HCT116 (cell line): ENCODE data around the gene ARGLU1.

ENCODE experiments used
- ATF3 ChIP-seq: IDR thresholded peaks from 2 replicates; pipeline ENCODE4 v1.6.1; 2012
- CEBPB ChIP-seq: IDR thresholded peaks from 2 replicates; pipeline ENCODE4 v1.6.1; 2012; ENCODE audit warnings: low read depth
- CTCF ChIP-seq, 3 experiments: fragments of 200-600 bp in 1 of 3; sonication (generic) in 1 of 3; IDR thresholded peaks in 2 of 3; conservative IDR thresholded peaks in 1 of 3; 2 replicates each; pipeline ENCODE4 v1.5.1; 2012 to 2017; ENCODE audit warnings: low read depth in 2 of 3, low read length in 2 of 3, antibody characterized with exemption in 1 of 3, borderline replicate concordance in 1 of 3, control low read depth in 1 of 3, mild to moderate bottlenecking in 1 of 3, mixed read lengths in 1 of 3, mixed run types in 1 of 3, moderate library complexity in 1 of 3; ENCODE audit not compliant: insufficient read depth in 1 of 3
- ELF1 ChIP-seq: IDR thresholded peaks from 2 replicates; pipeline ENCODE4 v1.6.1; 2012; ENCODE audit warnings: low read depth, borderline replicate concordance
- EZH2 ChIP-seq: fragments of 200-600 bp; sonication (generic); IDR thresholded peaks from 2 replicates; pipeline ENCODE4 v1.6.1; 2017; ENCODE audit warnings: antibody characterized with exemption, mixed run types
- POLR2A ChIP-seq: IDR thresholded peaks from 2 replicates; pipeline ENCODE4 v1.7.0; 2011; ENCODE audit warnings: borderline replicate concordance; ENCODE audit not compliant: insufficient read depth, insufficient read length; ENCODE audit errors: extremely low read depth
- POLR2AphosphoS5 ChIP-seq: IDR thresholded peaks from 2 replicates; pipeline ENCODE4 v1.6.1; 2011; ENCODE audit warnings: mild to moderate bottlenecking, low read depth, low read length, moderate library complexity
- REST ChIP-seq: IDR thresholded peaks from 2 replicates; pipeline ENCODE4 v1.6.1; 2012; ENCODE audit warnings: low read depth
- SP1 ChIP-seq: IDR thresholded peaks from 2 replicates; pipeline ENCODE4 v1.6.1; 2012; ENCODE audit warnings: low read depth
- YY1 ChIP-seq: IDR thresholded peaks from 2 replicates; pipeline ENCODE4 v1.6.1; 2011; ENCODE audit warnings: low read length, low read depth, moderate library complexity, mild to moderate bottlenecking; ENCODE audit not compliant: insufficient replicate concordance; ENCODE audit errors: extremely low read depth
- ZNF274 ChIP-seq: fragments of 200-500 bp; sonication (Bioruptor generic); IDR thresholded peaks from 2 replicates; pipeline ENCODE4 v1.6.1; 2014; ENCODE audit warnings: mild to moderate bottlenecking, low read depth, low read length, inconsistent platforms
- TF ChIP-seq, protein P1 (sequence below): IDR thresholded peaks from 2 replicates; pipeline ENCODE4 v1.6.1; 2011; ENCODE audit warnings: mild to moderate bottlenecking, low read length, moderate library complexity; ENCODE audit not compliant: insufficient replicate concordance; ENCODE audit errors: extremely low read depth
- TF ChIP-seq, protein P2 (sequence below): IDR thresholded peaks from 2 replicates; pipeline ENCODE4 v1.6.1; 2012

- no peak for TF ChIP-seq ZNF274
- TF ChIP-seq CTCF (IDR thresholded peaks at IDR 0.05 in 2 of 3, conservative IDR thresholded peaks at IDR 0.05 in 1 of 3; ENCODE audit: borderline replicate concordance in 1 of 3, insufficient read depth in 1 of 3, low read depth in 2 of 3, low read length in 2 of 3): no peak
- TF ChIP-seq REST: no peak
- no peak for TF ChIP-seq CEBPB
- TF ChIP-seq SP1: no peak
- no peak for TF ChIP-seq YY1
- TF ChIP-seq, protein P1, sequence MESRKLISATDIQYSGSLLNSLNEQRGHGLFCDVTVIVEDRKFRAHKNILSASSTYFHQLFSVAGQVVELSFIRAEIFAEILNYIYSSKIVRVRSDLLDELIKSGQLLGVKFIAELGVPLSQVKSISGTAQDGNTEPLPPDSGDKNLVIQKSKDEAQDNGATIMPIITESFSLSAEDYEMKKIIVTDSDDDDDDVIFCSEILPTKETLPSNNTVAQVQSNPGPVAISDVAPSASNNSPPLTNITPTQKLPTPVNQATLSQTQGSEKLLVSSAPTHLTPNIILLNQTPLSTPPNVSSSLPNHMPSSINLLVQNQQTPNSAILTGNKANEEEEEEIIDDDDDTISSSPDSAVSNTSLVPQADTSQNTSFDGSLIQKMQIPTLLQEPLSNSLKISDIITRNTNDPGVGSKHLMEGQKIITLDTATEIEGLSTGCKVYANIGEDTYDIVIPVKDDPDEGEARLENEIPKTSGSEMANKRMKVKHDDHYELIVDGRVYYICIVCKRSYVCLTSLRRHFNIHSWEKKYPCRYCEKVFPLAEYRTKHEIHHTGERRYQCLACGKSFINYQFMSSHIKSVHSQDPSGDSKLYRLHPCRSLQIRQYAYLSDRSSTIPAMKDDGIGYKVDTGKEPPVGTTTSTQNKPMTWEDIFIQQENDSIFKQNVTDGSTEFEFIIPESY: no peak
- no peak for TF ChIP-seq ATF3
- no peak for TF ChIP-seq POLR2AphosphoS5
- TF ChIP-seq EZH2: no peak
- TF ChIP-seq POLR2A: no peak
- no peak for TF ChIP-seq ELF1
- TF ChIP-seq, protein P2, sequence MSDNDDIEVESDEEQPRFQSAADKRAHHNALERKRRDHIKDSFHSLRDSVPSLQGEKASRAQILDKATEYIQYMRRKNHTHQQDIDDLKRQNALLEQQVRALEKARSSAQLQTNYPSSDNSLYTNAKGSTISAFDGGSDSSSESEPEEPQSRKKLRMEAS: no peak
Measured at GRCh38 chr13:106573284-106573846, 5.4 kb upstream of the ARGLU1 start.
